ENCODE data around the gene PCSK9.

- TF ChIP-seq, protein P1, sequence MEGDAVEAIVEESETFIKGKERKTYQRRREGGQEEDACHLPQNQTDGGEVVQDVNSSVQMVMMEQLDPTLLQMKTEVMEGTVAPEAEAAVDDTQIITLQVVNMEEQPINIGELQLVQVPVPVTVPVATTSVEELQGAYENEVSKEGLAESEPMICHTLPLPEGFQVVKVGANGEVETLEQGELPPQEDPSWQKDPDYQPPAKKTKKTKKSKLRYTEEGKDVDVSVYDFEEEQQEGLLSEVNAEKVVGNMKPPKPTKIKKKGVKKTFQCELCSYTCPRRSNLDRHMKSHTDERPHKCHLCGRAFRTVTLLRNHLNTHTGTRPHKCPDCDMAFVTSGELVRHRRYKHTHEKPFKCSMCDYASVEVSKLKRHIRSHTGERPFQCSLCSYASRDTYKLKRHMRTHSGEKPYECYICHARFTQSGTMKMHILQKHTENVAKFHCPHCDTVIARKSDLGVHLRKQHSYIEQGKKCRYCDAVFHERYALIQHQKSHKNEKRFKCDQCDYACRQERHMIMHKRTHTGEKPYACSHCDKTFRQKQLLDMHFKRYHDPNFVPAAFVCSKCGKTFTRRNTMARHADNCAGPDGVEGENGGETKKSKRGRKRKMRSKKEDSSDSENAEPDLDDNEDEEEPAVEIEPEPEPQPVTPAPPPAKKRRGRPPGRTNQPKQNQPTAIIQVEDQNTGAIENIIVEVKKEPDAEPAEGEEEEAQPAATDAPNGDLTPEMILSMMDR (conservative IDR thresholded peaks at IDR 0.05 in 1 of 2, IDR thresholded peaks at IDR 0.05 in 1 of 2; ENCODE audit: extremely low read depth in 1 of 2, insufficient read depth in 1 of 2, low read depth in 1 of 2, low read length in 2 of 2), result no peak
- no peak for TF ChIP-seq EZH2 (IDR thresholded peaks at IDR 0.05; ENCODE audit: borderline replicate concordance, low read length)
Measured at GRCh38 chr1:55012661-55013060, 26.7 kb upstream of the PCSK9 start.
